ENCODE measurements around the gene SOCS6. TPM values are rescaled to one million over a fixed set of nuclear protein-coding genes. Genes with fewer than 3 reads are reported as not detected.

Gene SOCS6
- total and polyA plus RNA-seq, 2 donors (not counting 3 experiments of a cell fraction or from before 2014, with no cell fraction given), result 8.6 to 15.0 TPM

Other genes with a start within 250 kb of the SOCS6 start
- gene RTTN, start 83.4 kb upstream of the SOCS6 start, total RNA-seq, result 16.7 and 17.4 TPM in 2 replicates
- gene RTTN, start 83.4 kb upstream of the SOCS6 start, polyA plus RNA-seq, result 2.9 and 3.1 TPM in 2 replicates

All from endothelial cell of umbilical vein (primary cell).